Activated CD8-positive, alpha-beta memory T cell treated with anti-CD3 and anti-CD28 coated beads for 48 hours (primary cell): ENCODE measurements around the gene CDH16.

Source experiments
- DNase-seq, 3 experiments: peaks; one replicate each; pipeline ENCODE4 v3.0.0-alpha.2; 2020; ENCODE audit warnings: low read depth in 2 of 3, low spot score in 2 of 3

The CDH16 gene

GRCh38 chr16:66928702-66929388, 10.2 kb upstream of the CDH16 start:
- no peak for DNase-seq

- DNase-seq = no peak
Observed at GRCh38 chr16:66927918-66928649, 9.4 kb upstream of the CDH16 start.

GRCh38 chr16:66926961-66927436, 8.3 kb upstream of the CDH16 start:
- DNase-seq = no peak

GRCh38 chr16:66926171-66926947, 7.7 kb upstream of the CDH16 start:
- DNase-seq = no peak

- no peak for DNase-seq
Observed at GRCh38 chr16:66925322-66925840, 6.7 kb upstream of the CDH16 start, which contains the start of gene RRAD. Gene RRAD, minus strand, starts transcription at chr16:66925535. Its CDS starts 356 bp downstream, at chr16:66925179.

- DNase-seq = no peak
Observed at GRCh38 chr16:66924527-66925321, 6.0 kb upstream of the CDH16 start.

GRCh38 chr16:66923866-66924265, 5.2 kb upstream of the CDH16 start:
- DNase-seq = no peak

GRCh38 chr16:66923247-66923731, 4.6 kb upstream of the CDH16 start:
- no peak for DNase-seq

- DNase-seq = no peak
Observed at GRCh38 chr16:66921729-66922450, 3.2 kb upstream of the CDH16 start.

GRCh38 chr16:66920924-66921680, 2.4 kb upstream of the CDH16 start:
- DNase-seq = no peak

GRCh38 chr16:66920299-66920590, 1.6 kb upstream of the CDH16 start:
- no peak for DNase-seq

GRCh38 chr16:66919569-66920298, 1.0 kb upstream of the CDH16 start:
- no peak for DNase-seq

- no peak for DNase-seq
Observed at GRCh38 chr16:66918355-66918754, 330 bp downstream of the CDH16 start.

GRCh38 chr16:66917741-66918140, 944 bp downstream of the CDH16 start:
- no peak for DNase-seq

- no peak for DNase-seq
Observed at GRCh38 chr16:66916518-66916917, 2.2 kb downstream of the CDH16 start.

- DNase-seq = no peak
Observed at GRCh38 chr16:66915041-66915440, 3.6 kb downstream of the CDH16 start.

GRCh38 chr16:66914541-66914940, 4.1 kb downstream of the CDH16 start:
- DNase-seq = no peak

- DNase-seq = no peak
Observed at GRCh38 chr16:66913711-66914110, 5.0 kb downstream of the CDH16 start.

- DNase-seq = no peak
Observed at GRCh38 chr16:66913081-66913480, 5.6 kb downstream of the CDH16 start.
